Measurements from ENCODE around the gene RPS6KL1.
A peak's percentile ranks its signal among the peaks of the same experiment; 100 is the strongest.

DNA sequence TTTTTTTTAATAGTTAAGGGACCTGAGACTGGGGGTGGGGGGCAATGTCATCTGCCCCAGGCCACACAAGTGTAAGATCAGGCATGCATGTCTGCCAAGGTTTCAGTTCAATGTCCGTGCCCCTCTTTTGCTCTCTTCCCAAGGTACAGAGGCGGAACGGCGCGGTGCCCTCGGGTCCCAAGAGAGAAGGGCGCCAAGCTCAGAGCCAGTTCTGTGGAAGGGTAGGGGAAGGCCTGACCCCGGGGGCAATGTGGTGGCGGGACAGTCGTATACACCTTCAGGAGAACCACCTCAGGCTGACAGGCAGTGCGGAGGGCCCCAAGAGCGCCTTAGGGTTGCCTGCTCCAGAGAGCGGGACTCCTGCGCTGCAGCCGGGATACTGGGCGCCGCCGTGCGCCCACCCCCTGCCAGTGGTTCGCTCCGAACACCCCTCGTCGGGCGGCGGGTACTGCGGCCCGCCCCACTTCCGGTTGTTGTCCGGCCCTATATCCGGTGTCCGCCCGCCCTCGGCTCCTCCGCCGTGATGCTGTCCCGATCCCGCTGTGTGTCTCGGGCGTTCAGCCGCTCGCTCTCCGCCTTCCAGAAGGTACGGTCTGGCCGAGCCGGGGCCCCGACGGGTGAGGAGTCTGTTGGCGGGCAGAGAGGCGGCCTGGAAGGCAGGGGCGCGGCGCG lies 41.5 kb downstream of the RPS6KL1 start, which contains the start of gene DLST:
- TF ChIP-seq CTCF (IDR thresholded peaks at IDR 0.05; ENCODE audit: poor library complexity, severe bottlenecking) (peak; percentile 34), EP300 (conservative IDR thresholded peaks at IDR 0.05; ENCODE audit: poor library complexity, severe bottlenecking) (peak; percentile 62), POLR2AphosphoS5 (IDR thresholded peaks at IDR 0.05) (peak; percentile 95)
